ENCODE measurements around the gene MOSPD3. TPM values are rescaled to one million over a fixed set of nuclear protein-coding genes. Genes with fewer than 3 reads are reported as not detected.
A peak's percentile ranks its signal among the peaks of the same experiment; 100 is the strongest.
"Not testable (repeated sequence)": the region's sequence is repeated elsewhere in the genome, so short reads cannot be mapped to it uniquely, and the experiment has no call there.

Gene MOSPD3
- 10 to 100 TPM in 3 of 4 donors, 1 to 10 TPM in 1; 7.6 to 22.4 (median 15.5) TPM for total RNA-seq

DNA sequence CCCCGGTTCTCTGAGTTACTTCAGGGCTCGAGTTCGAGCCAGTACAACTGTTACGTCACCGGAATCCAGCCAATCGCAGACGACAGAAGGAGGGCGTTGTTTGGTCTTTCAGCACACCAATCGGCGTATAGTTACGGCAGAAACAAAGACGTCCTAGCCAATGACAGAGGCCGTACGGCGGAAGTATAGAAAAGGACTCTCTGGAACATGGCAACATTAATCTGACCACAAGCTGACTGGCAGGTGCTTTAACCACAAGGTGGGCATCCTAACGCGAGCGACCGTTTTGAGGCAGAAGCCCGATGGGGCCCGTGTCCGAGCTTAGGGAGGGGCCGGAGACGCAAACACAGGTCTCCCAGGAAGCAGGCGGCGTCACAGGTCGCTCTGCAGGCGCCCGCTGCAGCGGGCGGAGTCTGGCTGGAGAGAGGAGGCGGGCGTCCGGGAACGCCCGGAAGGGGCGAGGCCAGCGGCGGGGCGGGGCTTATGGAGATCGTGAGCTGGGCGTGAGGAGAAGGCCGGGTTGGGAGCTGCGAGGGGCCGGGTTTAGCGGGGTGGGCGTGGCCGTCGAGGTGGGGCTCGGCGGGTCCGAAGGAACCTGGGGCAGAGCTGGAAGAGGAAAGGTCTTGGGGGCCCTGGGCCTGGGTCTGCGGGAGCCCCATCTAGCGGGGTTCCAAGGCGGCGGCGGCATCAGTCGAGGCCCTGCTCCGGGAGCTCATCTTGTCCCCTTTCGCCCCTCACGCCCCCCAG is at the start of gene MOSPD3:
TSS of gene MOSPD3 (plus strand) at position 558 of the 747 bp plus-strand sequence. CDS start 252 bp downstream, outside the sequence.
- H3K36me3 ChIP-seq: peaks cover 0 to 19% (median 0%) of the 10 kb centered on the region in 3 donors
- TF ChIP-seq, protein P1, sequence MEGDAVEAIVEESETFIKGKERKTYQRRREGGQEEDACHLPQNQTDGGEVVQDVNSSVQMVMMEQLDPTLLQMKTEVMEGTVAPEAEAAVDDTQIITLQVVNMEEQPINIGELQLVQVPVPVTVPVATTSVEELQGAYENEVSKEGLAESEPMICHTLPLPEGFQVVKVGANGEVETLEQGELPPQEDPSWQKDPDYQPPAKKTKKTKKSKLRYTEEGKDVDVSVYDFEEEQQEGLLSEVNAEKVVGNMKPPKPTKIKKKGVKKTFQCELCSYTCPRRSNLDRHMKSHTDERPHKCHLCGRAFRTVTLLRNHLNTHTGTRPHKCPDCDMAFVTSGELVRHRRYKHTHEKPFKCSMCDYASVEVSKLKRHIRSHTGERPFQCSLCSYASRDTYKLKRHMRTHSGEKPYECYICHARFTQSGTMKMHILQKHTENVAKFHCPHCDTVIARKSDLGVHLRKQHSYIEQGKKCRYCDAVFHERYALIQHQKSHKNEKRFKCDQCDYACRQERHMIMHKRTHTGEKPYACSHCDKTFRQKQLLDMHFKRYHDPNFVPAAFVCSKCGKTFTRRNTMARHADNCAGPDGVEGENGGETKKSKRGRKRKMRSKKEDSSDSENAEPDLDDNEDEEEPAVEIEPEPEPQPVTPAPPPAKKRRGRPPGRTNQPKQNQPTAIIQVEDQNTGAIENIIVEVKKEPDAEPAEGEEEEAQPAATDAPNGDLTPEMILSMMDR (IDR thresholded peaks at IDR 0.05): peak in 3 of 6 experiments; percentile 26 to 29 (median 28)
- peak in 3 of 4 donors; percentile 65 to 82 (median 79) for TF ChIP-seq POLR2A (IDR thresholded peaks at IDR 0.05)
- no peaks in the 10 kb centered on the region for H3K9me3 ChIP-seq
- H3K4me3 ChIP-seq: peak within 1 kb of the TSS; percentile 56 to 90 (median 76)
- WGBS, 2 donors: 0% methylated on average over 7 to 12 of the region's 61 CpGs
- H3K4me1 ChIP-seq: peaks cover 8 to 21% (median 12%) of the 10 kb centered on the region in 3 donors
- no peaks in the 10 kb centered on the region for H3K27me3 ChIP-seq
- peak; percentile 87 for DNase-seq
- H3K27ac ChIP-seq: peak within 1 kb of the TSS; percentile 88 to 97 (median 92)
- intact Hi-C loops (cut with DNase I): no loop called here

GRCh38 chr7:100563100-100563564 is 49.2 kb upstream of the MOSPD3 start:
- Histone ChIP-seq H3K27me3 (no peaks in the 10 kb centered on the region), H3K27ac (no peak overlapping the region), H3K4me3 (no peak overlapping the region), H3K4me1 (peaks cover 9 to 53% (median 9%) of the 10 kb centered on the region in 3 donors), H3K36me3 (peaks cover 4 to 63% (median 15%) of the 10 kb centered on the region in 3 donors), H3K9me3 (no peaks in the 10 kb centered on the region)
- TF ChIP-seq, protein P1 (IDR thresholded peaks at IDR 0.05): no peak
- no peak for TF ChIP-seq POLR2A (IDR thresholded peaks at IDR 0.05)
- 86 to 100% methylated on average over 4 to 7 of the region's 8 CpGs for WGBS, 2 donors
- DNase-seq: no peak
- intact Hi-C loops (cut with DNase I): loop anchor here (5.0 kb wide), 1 partner anchor 129 kb away; the partner anchor contains the start of gene GIGYF1

DNA sequence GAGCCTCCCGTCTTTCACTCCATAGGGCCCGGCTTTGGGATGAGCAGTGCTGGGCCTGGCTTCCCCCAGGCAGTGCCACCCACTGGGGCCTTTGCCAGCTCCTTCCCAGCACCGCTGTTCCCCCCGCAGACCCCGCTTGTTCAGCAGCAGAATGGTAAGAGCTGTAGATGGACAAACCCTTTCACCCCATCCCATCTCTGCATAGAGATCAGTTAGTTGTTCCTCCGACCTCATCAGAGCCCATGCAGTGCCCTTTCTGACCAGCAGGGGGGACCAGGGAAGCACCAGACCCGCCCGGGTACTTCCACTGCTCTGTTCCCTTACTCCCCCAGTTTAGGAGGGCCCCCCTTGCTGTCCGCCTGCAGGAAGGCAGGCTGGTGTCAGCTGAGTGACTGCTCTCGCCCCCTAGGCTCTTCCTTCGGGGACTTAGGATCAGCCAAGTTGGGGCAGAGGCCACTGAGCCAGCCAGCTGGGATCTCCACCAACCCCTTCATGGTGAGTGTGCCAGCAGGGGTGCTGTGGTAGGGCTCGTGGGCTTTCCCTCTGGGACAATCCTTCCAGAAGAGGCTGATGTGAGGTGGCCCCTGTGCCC is 48.4 kb upstream of the MOSPD3 start:
- H3K9me3 ChIP-seq: no peaks in the 10 kb centered on the region
- intact Hi-C loops (cut with DNase I): loop anchor here (5.0 kb wide), 1 partner anchor 128 kb away; the partner anchor contains the start of gene GIGYF1
- peaks cover 4 to 55% (median 15%) of the 10 kb centered on the region in 3 donors for H3K36me3 ChIP-seq
- TF ChIP-seq, protein P1 (IDR thresholded peaks at IDR 0.05): peak; percentile 88 to 98 (median 96)
- no peak for TF ChIP-seq POLR2A (IDR thresholded peaks at IDR 0.05)
- H3K4me3 ChIP-seq: no peak overlapping the region
- H3K27me3 ChIP-seq: no peaks in the 10 kb centered on the region
- peaks cover 9 to 55% (median 9%) of the 10 kb centered on the region in 3 donors for H3K4me1 ChIP-seq
- no peak overlapping the region for H3K27ac ChIP-seq
- DNase-seq: no peak
- 18 to 39% methylated on average over 5 to 7 of the region's 12 CpGs for WGBS, 2 donors

DNA sequence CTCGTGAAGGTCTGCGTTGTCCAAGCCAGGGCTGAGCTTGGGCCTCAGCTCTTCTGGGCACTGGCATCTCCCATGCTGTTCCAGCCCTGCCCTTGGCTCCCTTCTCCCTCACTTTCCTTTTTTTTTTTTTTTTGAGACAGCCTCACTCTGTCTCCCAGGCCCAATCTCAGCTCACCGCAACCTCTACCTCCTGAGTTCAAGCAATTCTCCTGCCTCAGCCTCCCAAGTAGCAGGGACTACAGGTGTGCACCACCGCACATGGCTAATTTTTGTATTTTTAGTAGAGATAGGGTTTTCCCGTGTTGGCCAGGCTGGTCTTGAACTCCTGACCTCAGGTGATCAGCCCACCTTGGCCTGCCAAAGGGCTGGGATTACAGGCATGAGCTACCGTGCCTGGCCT is 47.9 kb upstream of the MOSPD3 start:
- H3K4me3 ChIP-seq, H3K27me3 ChIP-seq, H3K27ac ChIP-seq, DNase-seq, H3K9me3 ChIP-seq: not testable (repeated sequence)
- WGBS, 2 donors: 83 to 84% methylated on average over 5 to 6 of the region's 6 CpGs
- intact Hi-C loops (cut with DNase I): loop anchor here (5.0 kb wide), 1 partner anchor 128 kb away; the partner anchor contains the start of gene GIGYF1
- peaks cover 4 to 53% (median 15%) of the 10 kb centered on the region in 3 donors for H3K36me3 ChIP-seq
- peaks cover 10 to 55% (median 11%) of the 10 kb centered on the region in 3 donors for H3K4me1 ChIP-seq

- Histone ChIP-seq H3K36me3 (peaks cover 4 to 53% (median 15%) of the 10 kb centered on the region in 3 donors), H3K27ac (no peak overlapping the region), H3K4me3 (no peak overlapping the region), H3K27me3 (peaks cover 0 to 4% (median 0%) of the 10 kb centered on the region in 4 donors), H3K4me1 (peaks cover 11 to 55% (median 15%) of the 10 kb centered on the region in 3 donors), H3K9me3 (no peaks in the 10 kb centered on the region)
- TF ChIP-seq POLR2A (IDR thresholded peaks at IDR 0.05): no peak
- TF ChIP-seq, protein P1 (IDR thresholded peaks at IDR 0.05): no peak
- no peak for DNase-seq
- intact Hi-C loops (cut with DNase I): no loop called here
- WGBS, 2 donors: 84 to 91% methylated on average over 5 of the region's 11 CpGs
These were observed 47.2 kb upstream of the MOSPD3 start for GRCh38 chr7:100565133-100565571.

Measured in esophagus squamous epithelium (tissue), 5 donors.